Ovary (tissue), 3 donors: ENCODE measurements around the gene PRRC2A.

Source experiments
- EP300 ChIP-seq: sonication (generic); formaldehyde crosslinking; IDR thresholded peaks from one replicate; pipeline ENCODE4 v1.6.1; 2017; ENCODE audit warnings: antibody characterized with exemption
- TF ChIP-seq, protein P1 (sequence below), 3 donors: fragments of 450-650 bp in 2 of 3; fragments of 200-600 bp in 1 of 3; IDR thresholded peaks; one replicate each; pipeline versions ENCODE4 v1.5.1 to v1.8.0; 2016 to 2022; ENCODE audit warnings: antibody characterized with exemption in 3 of 3, mild to moderate bottlenecking in 1 of 3
- donor health status: DM: no; HTN: no; CAD: no.

DNA sequence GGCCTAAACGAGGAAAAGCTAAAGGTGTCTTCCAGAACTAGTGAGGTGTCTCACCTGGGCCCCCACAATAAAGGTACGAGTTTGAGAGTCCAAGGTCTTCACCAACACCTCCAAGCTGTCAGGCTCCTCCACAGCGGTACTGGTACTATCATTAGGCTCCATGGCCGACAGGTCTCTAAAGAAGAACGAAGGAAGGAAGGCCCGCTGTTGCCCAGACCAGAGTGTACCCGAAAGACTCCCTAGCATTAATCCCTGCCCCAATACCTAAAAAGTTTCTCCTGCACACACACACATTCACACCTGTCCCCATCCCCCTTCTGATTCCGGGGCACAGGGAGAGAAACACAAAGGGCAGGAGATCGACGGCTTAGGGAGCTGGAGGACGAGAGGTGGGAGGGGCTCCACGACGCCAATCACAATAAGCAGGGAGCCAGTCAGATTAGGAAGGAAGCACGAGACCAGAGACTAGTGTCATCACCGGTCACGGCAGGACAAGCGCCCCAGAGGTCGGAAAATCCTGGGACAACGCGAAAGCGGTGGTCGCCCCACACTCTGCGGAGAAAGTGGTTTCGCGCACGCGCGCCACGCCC is 31.2 kb downstream of the PRRC2A start:
- TF ChIP-seq, protein P1, sequence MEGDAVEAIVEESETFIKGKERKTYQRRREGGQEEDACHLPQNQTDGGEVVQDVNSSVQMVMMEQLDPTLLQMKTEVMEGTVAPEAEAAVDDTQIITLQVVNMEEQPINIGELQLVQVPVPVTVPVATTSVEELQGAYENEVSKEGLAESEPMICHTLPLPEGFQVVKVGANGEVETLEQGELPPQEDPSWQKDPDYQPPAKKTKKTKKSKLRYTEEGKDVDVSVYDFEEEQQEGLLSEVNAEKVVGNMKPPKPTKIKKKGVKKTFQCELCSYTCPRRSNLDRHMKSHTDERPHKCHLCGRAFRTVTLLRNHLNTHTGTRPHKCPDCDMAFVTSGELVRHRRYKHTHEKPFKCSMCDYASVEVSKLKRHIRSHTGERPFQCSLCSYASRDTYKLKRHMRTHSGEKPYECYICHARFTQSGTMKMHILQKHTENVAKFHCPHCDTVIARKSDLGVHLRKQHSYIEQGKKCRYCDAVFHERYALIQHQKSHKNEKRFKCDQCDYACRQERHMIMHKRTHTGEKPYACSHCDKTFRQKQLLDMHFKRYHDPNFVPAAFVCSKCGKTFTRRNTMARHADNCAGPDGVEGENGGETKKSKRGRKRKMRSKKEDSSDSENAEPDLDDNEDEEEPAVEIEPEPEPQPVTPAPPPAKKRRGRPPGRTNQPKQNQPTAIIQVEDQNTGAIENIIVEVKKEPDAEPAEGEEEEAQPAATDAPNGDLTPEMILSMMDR (IDR thresholded peaks at IDR 0.05): no peak
- no peak for TF ChIP-seq EP300
